T-helper 2 cell treated with Interferon-gamma antibody and Interleukin-4, amounts not matched to agents 5 μg/mL and 100 μg/mL, for 36 hours (primary cell): ENCODE results near the gene MFRP.
A peak's percentile ranks its signal among the peaks of the same experiment; 100 is the strongest.

Experiments used
- DNase-seq: peaks from one replicate; pipeline ENCODE4 v3.0.0; 2021; ENCODE audit warnings: low spot score
- H3K27ac Mint-ChIP-seq: one replicate; pipeline ENCODE4 v1.8.0; 2021; ENCODE audit warnings: mild to moderate bottlenecking, mixed read lengths
- H3K27me3 Mint-ChIP-seq: one replicate; pipeline ENCODE4 v1.8.0; 2021; ENCODE audit warnings: low read depth, mixed read lengths
- H3K36me3 Mint-ChIP-seq: one replicate; pipeline ENCODE4 v1.8.0; 2021; ENCODE audit warnings: low read depth, mixed read lengths
- H3K4me1 Mint-ChIP-seq: one replicate; pipeline ENCODE4 v1.8.0; 2021; ENCODE audit warnings: low read depth, mixed read lengths
- H3K4me3 Mint-ChIP-seq: one replicate; pipeline ENCODE4 v1.8.0; 2022; ENCODE audit warnings: mild to moderate bottlenecking, moderate library complexity, mixed read lengths
- H3K9me3 Mint-ChIP-seq: one replicate; pipeline ENCODE4 v1.8.0; 2021; ENCODE audit warnings: mixed read lengths

The MFRP gene

GRCh38 chr11:119355091-119355843, 8.8 kb upstream of the MFRP start:
- Mint-ChIP-seq H3K27ac (no peak overlapping the region), H3K4me1 (peaks cover 9% of the 10 kb centered on the region), H3K36me3 (no peaks in the 10 kb centered on the region), H3K9me3 (no peaks in the 10 kb centered on the region), H3K27me3 (peaks cover 24% of the 10 kb centered on the region), H3K4me3 (no peak overlapping the region)
- DNase-seq = no peak

GRCh38 chr11:119352857-119353260, 6.4 kb upstream of the MFRP start:
- Mint-ChIP-seq H3K36me3 (no peaks in the 10 kb centered on the region), H3K4me3 (no peak overlapping the region), H3K27me3 (peaks cover 26% of the 10 kb centered on the region), H3K4me1 (peaks cover 8% of the 10 kb centered on the region), H3K9me3 (no peaks in the 10 kb centered on the region), H3K27ac (no peak overlapping the region)
- no peak for DNase-seq

GRCh38 chr11:119351232-119351631, 4.7 kb upstream of the MFRP start:
- Mint-ChIP-seq H3K4me1 (peaks cover 5% of the 10 kb centered on the region), H3K4me3 (no peak overlapping the region), H3K9me3 (no peaks in the 10 kb centered on the region), H3K27ac (no peak overlapping the region), H3K27me3 (peaks cover 35% of the 10 kb centered on the region), H3K36me3 (no peaks in the 10 kb centered on the region)
- DNase-seq = no peak

- no peak for DNase-seq
- Mint-ChIP-seq H3K36me3 (no peaks in the 10 kb centered on the region), H3K9me3 (no peaks in the 10 kb centered on the region), H3K4me1 (peaks cover 4% of the 10 kb centered on the region), H3K27me3 (peaks cover 34% of the 10 kb centered on the region), H3K4me3 (peak overlapping the region; percentile 3), H3K27ac (peak overlapping the region; percentile 50)
Measured at GRCh38 chr11:119350302-119350701, 3.8 kb upstream of the MFRP start.

- no peaks in the 10 kb centered on the region for H3K9me3 Mint-ChIP-seq
- H3K27me3 Mint-ChIP-seq = peaks cover 34% of the 10 kb centered on the region
Measured at GRCh38 chr11:119347940-119348605, 1.6 kb upstream of the MFRP start.

GRCh38 chr11:119347242-119347641, 737 bp upstream of the MFRP start:
- H3K4me1 Mint-ChIP-seq = peaks cover 4% of the 10 kb centered on the region
- no peaks in the 10 kb centered on the region for H3K9me3 Mint-ChIP-seq
- H3K4me3 Mint-ChIP-seq = no peak overlapping the region
- H3K27ac Mint-ChIP-seq = no peak overlapping the region
- peaks cover 35% of the 10 kb centered on the region for H3K27me3 Mint-ChIP-seq
- H3K36me3 Mint-ChIP-seq = no peaks in the 10 kb centered on the region
- no peak for DNase-seq

More at GRCh38 chr11:119347940-119348605, 1.6 kb upstream of the MFRP start:
- H3K4me3 Mint-ChIP-seq = no peak overlapping the region
- no peaks in the 10 kb centered on the region for H3K36me3 Mint-ChIP-seq
- H3K4me1 Mint-ChIP-seq = peaks cover 4% of the 10 kb centered on the region
- no peak for DNase-seq
- no peak overlapping the region for H3K27ac Mint-ChIP-seq

GRCh38 chr11:119345685-119346084, 820 bp downstream of the MFRP start:
- H3K4me1 Mint-ChIP-seq = peaks cover 9% of the 10 kb centered on the region

GRCh38 chr11:119344291-119345010, 2.1 kb downstream of the MFRP start:
- Mint-ChIP-seq H3K4me1 (peaks cover 6% of the 10 kb centered on the region), H3K27me3 (peaks cover 37% of the 10 kb centered on the region), H3K9me3 (no peaks in the 10 kb centered on the region), H3K27ac (no peak overlapping the region), H3K4me3 (no peak overlapping the region), H3K36me3 (no peaks in the 10 kb centered on the region)
- no peak for DNase-seq

More at GRCh38 chr11:119345685-119346084, 820 bp downstream of the MFRP start:
- Mint-ChIP-seq H3K9me3 (no peaks in the 10 kb centered on the region), H3K36me3 (no peaks in the 10 kb centered on the region), H3K27me3 (peaks cover 38% of the 10 kb centered on the region), H3K4me3 (no peak overlapping the region), H3K27ac (no peak overlapping the region)
- DNase-seq = no peak

- no peak overlapping the region for H3K4me3 Mint-ChIP-seq
- DNase-seq = no peak
- peaks cover 10% of the 10 kb centered on the region for H3K4me1 Mint-ChIP-seq
- peaks cover 1% of the 10 kb centered on the region for H3K36me3 Mint-ChIP-seq
- no peaks in the 10 kb centered on the region for H3K9me3 Mint-ChIP-seq
- peaks cover 44% of the 10 kb centered on the region for H3K27me3 Mint-ChIP-seq
- H3K27ac Mint-ChIP-seq = no peak overlapping the region
Measured at GRCh38 chr11:119343726-119344125, 2.8 kb downstream of the MFRP start.

- no peaks in the 10 kb centered on the region for H3K9me3 Mint-ChIP-seq
- no peak overlapping the region for H3K4me3 Mint-ChIP-seq
- DNase-seq = no peak
- H3K27ac Mint-ChIP-seq = no peak overlapping the region
- H3K36me3 Mint-ChIP-seq = peaks cover 4% of the 10 kb centered on the region
- peaks cover 46% of the 10 kb centered on the region for H3K27me3 Mint-ChIP-seq
- H3K4me1 Mint-ChIP-seq = peaks cover 13% of the 10 kb centered on the region
Measured at GRCh38 chr11:119342362-119343130, 4.0 kb downstream of the MFRP start.

- Mint-ChIP-seq H3K27ac (no peak overlapping the region), H3K27me3 (peaks cover 44% of the 10 kb centered on the region), H3K4me3 (no peak overlapping the region), H3K4me1 (peaks cover 16% of the 10 kb centered on the region), H3K36me3 (peaks cover 5% of the 10 kb centered on the region), H3K9me3 (no peaks in the 10 kb centered on the region)
- no peak for DNase-seq
Measured at GRCh38 chr11:119342023-119342300, 4.5 kb downstream of the MFRP start.

GRCh38 chr11:119341222-119342022, 5.1 kb downstream of the MFRP start:
- Mint-ChIP-seq H3K4me1 (peaks cover 19% of the 10 kb centered on the region), H3K27me3 (peaks cover 39% of the 10 kb centered on the region), H3K27ac (no peak overlapping the region)

More at GRCh38 chr11:119341222-119342022, 5.1 kb downstream of the MFRP start:
- no peaks in the 10 kb centered on the region for H3K9me3 Mint-ChIP-seq
- H3K4me3 Mint-ChIP-seq = no peak overlapping the region
- H3K36me3 Mint-ChIP-seq = peaks cover 10% of the 10 kb centered on the region
- DNase-seq = no peak
